Esophagus (tissue), 2 donors: Measurements from ENCODE around the gene ZFAND2B. TPM values are rescaled to one million over a fixed set of nuclear protein-coding genes. Genes with fewer than 3 reads are reported as not detected.

Experiments
- H3K27ac ChIP-seq, 2 donors: one replicate each; pipeline ENCODE4 v1.5.1; 2013; ENCODE audit warnings: low read depth in 2 of 2, mild to moderate bottlenecking in 2 of 2, inconsistent platforms in 1 of 2, low read length in 1 of 2, moderate library complexity in 1 of 2
- H3K27me3 ChIP-seq, 2 donors: one replicate each; pipeline ENCODE4 v1.6.1; 2013; ENCODE audit warnings: low read length in 2 of 2, control low read depth in 1 of 2, mild to moderate bottlenecking in 1 of 2; ENCODE audit not compliant: insufficient read depth in 2 of 2, control insufficient read depth in 1 of 2
- H3K36me3 ChIP-seq, 2 donors: one replicate each; pipeline ENCODE4 v1.6.1; 2013; ENCODE audit warnings: low read length in 1 of 2; ENCODE audit not compliant: control insufficient read depth in 2 of 2, insufficient read depth in 2 of 2
- H3K4me1 ChIP-seq, 2 donors: one replicate each; pipeline ENCODE4 v1.6.1; 2013; ENCODE audit warnings: low read length in 1 of 2; ENCODE audit not compliant: control insufficient read depth in 2 of 2, insufficient read depth in 2 of 2
- H3K4me3 ChIP-seq, 2 donors: one replicate each; pipeline ENCODE4 v1.5.1; 2013; ENCODE audit warnings: low read length in 2 of 2, mild to moderate bottlenecking in 2 of 2, low read depth in 1 of 2, moderate library complexity in 1 of 2
- H3K9me3 ChIP-seq, 2 donors: one replicate each; pipeline ENCODE4 v1.6.1; 2013; ENCODE audit warnings: mild to moderate bottlenecking in 2 of 2, low read depth in 1 of 2, low read length in 1 of 2, moderate library complexity in 1 of 2; ENCODE audit not compliant: control insufficient read depth in 2 of 2, insufficient read depth in 1 of 2
- whole genome bisulfite sequencing, 2 donors: extraction: QIAGEN DNeasy Blood & Tissue Kit; methylation state at CpG; one replicate each; pipeline ENCODE4 v1.1.7; 2013; 5-methylcytosine and 5-hydroxymethylcytosine counted together
- polyA plus RNA-seq, 2 donors: library from polyadenylated mRNA; stranded (reverse); fragments of 200-250 nt; gene quantifications; one replicate each; pipeline ENCODE4 v1.2.3, GENCODE V29; 2013
- donor health status: healthy with polysubstance abuse.
- donor health status: Bipolar disorder and iron deficiency.

ZFAND2B gene
- polyA plus RNA-seq, 2 donors, result 45.2 to 53.6 TPM

DNA sequence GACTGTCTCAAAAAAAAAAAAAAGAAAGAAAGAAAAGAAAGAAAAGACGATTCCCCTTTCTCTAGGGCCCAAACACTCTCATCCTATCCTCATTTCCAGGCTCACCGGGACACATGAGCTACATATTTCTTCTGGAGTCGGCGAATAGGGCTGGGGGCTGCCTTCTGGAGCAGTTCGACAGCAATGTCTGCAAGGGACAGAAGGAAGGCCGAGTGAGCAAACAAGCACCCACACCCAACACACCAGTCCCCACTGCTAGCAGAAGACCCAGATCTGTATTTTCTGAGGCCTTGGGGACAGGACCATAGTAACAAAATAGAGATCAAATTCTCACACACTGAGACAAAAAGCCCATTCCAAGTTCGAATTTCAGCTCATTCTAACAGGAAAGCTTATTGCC, 31.1 kb upstream of the ZFAND2B start:
- 81 to 82% methylated on average over 7 of the region's 7 CpGs for WGBS, 2 donors
- peaks cover 0 to 24% of the 10 kb centered on the region in 2 donors for H3K36me3 ChIP-seq
- H3K27me3 ChIP-seq, result no peaks in the 10 kb centered on the region
- peak overlapping the region in 1 of 2 donors; percentile 80 for H3K4me3 ChIP-seq
- peaks cover 0 to 11% of the 10 kb centered on the region in 2 donors for H3K4me1 ChIP-seq
- peak overlapping the region in 1 of 2 donors; percentile 17 for H3K27ac ChIP-seq
- no peaks in the 10 kb centered on the region for H3K9me3 ChIP-seq

DNA sequence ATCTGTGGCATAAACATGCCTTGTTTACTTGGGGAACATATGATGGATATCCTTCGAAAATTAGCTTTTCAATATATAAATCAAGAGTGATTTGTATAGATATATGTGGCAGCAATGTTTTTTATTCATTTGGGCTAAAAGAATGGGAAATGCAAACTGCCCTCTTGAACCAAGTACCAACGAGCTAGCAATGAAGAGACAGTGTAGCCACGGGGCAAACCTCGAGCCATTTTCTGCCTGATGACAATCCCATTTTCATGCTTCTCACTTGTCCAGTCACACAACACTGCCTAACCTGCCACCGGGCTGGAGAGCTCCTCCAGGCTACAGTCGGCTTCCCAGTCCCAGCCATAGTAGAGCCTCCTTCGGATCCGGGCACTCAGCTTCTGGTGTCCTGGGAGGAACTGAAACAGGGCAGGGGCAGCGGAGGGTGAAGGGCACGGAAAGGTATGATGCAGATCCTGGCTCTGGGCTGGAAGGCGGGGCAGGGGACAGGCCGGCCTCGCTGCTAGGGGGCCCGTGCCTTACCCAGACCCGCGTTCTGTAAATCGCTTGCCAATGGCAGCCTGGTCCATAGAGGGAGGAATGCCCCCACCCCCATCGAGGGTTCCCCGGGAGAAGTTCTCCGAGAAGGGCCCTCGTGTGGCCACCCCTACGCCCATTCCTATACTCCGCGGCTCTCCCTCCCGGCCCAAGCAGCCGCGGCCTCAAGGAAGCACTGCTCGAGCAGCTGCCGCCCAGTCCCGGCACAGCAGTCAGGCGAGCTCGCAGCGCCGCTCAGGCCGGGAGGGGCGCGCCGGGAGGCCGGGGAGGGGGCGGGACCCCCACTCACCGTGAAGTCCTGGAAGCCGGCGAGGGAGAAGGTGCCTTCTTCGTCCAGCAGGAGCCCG, 30.4 kb upstream of the ZFAND2B start:
- H3K4me3 ChIP-seq, result peak overlapping the region; percentile 80 to 88
- H3K27me3 ChIP-seq, result no peaks in the 10 kb centered on the region
- H3K4me1 ChIP-seq, result peaks cover 0 to 11% of the 10 kb centered on the region in 2 donors
- 2 to 3% methylated on average over 41 to 45 of the region's 45 CpGs for WGBS, 2 donors
- H3K27ac ChIP-seq, result peak overlapping the region; percentile 99
- peaks cover under 1 to 31% of the 10 kb centered on the region in 2 donors for H3K36me3 ChIP-seq
- H3K9me3 ChIP-seq, result no peaks in the 10 kb centered on the region

DNA sequence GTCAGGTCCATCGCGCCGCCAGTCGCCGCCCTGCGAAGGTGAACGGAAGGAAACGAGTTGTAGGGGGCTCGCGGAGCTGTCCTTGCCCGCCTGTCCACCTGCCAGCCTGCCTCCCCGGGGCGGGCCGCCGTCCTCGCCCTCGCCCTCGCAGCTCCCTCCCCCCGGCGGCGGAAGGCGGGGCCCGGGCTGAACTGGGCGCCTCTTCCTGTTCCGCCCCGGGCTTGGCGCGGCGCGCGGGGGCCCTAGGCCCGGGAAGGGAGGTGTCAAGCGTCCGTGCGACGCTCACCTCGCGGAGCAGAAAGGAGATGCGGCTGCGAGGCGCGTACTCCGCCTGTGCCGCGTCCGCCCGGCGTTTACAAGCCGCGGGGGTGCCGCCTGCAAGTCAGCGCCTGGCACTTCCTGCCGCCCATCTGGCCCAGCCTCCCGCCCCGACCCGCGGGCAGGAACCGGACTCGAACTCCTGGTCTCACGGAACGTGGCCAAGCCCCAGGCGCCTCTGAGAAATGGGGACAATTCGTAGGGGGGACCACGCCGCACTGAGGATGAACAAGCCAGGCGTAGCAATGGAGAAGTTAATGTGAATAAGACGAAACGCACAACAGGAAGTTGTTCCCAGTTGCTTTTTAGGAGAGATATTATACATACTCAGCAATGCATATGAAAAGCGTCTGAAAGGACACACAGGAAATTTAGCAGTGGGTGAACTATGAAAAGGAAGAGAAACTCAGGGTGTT, 29.6 kb upstream of the ZFAND2B start, which contains the start of gene CNPPD1:
Gene CNPPD1, minus strand, starts transcription at position 108 of the 734 bp plus-strand sequence. Its CDS starts 97 bp downstream, at position 11.
- peak within 1 kb of the TSS; percentile 80 to 99 for H3K4me3 ChIP-seq
- whole genome bisulfite sequencing, 2 donors, result 0% methylated on average over 42 to 69 of the region's 69 CpGs
- H3K27me3 ChIP-seq, result no peaks in the 10 kb centered on the region
- H3K4me1 ChIP-seq, result peaks cover 0 to 8% of the 10 kb centered on the region in 2 donors
- H3K9me3 ChIP-seq, result no peaks in the 10 kb centered on the region
- peaks cover 5 to 37% of the 10 kb centered on the region in 2 donors for H3K36me3 ChIP-seq
- H3K27ac ChIP-seq, result peak within 1 kb of the TSS; percentile 99

DNA sequence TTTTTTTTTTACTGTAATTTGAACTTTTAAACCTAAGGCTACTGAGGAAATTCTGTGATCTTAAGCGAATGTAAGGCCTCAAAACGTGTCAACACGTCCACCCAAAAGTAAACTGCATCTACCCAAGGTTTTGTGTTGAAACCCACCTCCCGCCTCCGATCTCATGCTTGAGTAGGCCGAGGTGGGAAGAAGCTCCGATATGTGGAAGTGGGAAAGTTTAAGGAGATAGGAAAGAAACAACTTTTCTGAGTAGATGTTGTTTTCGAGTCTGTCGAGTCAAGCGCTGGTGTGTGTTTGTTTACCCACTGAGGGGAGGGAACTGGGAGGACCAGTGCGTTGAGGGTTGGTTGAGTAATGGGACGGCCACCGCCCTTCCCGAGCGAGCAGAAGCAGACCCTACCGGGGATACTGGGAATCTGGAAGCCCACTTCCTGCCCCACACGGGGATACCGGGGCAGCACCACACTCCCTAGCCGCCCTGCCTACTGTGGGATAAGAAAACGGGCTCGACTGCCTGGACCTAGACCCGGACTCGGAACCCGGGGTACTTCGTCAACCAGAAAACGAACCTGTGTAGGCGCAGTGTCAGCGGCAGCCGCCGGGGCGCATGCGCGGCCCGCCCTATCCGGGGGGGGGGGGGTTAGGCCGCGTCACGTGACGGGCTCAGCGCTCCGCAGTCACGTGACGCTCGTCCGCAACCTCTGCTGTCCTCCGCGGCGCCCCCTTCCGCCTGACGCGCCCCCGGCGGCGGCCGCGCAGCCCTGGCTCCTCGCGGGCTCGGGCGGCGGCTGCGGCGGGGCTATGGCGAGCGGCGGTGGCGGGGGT, 28.8 kb upstream of the ZFAND2B start, which contains the start of gene RETREG2:
Gene RETREG2, plus strand, starts transcription at position 724 of the 825 bp plus-strand sequence. Its CDS starts 78 bp downstream, at position 802.
- peaks cover 0 to 8% of the 10 kb centered on the region in 2 donors for H3K4me1 ChIP-seq
- H3K27ac ChIP-seq, result peak within 1 kb of the TSS; percentile 99
- H3K4me3 ChIP-seq, result peak within 1 kb of the TSS; percentile 80 to 99
- WGBS, 2 donors, result 0% methylated on average over 53 to 67 of the region's 67 CpGs
- H3K9me3 ChIP-seq, result no peaks in the 10 kb centered on the region
- no peaks in the 10 kb centered on the region for H3K27me3 ChIP-seq
- peaks cover 5 to 39% of the 10 kb centered on the region in 2 donors for H3K36me3 ChIP-seq

DNA sequence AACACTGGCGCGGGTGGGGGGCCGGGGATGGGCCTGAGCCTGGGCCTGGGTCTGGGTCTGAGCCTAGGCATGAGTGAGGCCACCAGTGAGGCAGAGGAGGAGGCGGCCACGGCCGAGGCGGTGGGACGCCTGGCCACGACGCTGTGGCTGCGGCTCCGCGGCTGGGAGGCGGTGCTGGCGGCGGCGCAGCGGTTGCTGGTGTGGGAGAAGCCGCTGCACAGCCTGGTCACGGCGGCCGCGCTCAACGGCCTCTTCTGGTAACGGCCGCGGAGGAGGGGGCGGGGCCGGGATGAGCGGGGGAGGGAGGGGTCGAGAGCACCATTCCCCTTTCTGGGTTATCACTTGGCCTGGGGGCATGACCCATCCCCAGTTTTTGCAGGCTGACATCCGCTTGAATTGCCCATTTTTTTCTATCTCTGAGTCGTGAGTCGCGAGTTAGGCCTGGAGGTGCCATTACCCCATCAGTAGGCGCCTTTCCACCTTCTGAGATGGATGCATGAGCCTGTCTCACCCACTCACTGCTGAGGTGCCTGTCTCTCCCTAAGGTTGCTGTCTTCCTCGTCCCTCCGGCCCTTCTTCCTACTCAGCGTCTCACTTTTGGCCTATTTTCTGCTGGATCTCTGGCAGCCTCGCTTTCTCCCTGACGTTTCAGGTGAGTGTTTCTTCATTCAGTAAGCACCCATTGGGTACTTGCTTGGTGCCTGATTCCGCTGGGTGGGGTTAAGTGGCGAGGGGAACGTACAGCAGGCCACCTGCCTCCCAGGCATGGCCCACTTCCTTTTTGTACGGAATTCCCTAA, 28.0 kb upstream of the ZFAND2B start:
- H3K27ac ChIP-seq, result peak overlapping the region; percentile 99
- no peaks in the 10 kb centered on the region for H3K27me3 ChIP-seq
- peaks cover 9 to 41% of the 10 kb centered on the region in 2 donors for H3K36me3 ChIP-seq
- WGBS, 2 donors, result 2% methylated on average over 45 of the region's 45 CpGs
- peaks cover 0 to 8% of the 10 kb centered on the region in 2 donors for H3K4me1 ChIP-seq
- no peaks in the 10 kb centered on the region for H3K9me3 ChIP-seq
- peak overlapping the region; percentile 80 to 99 for H3K4me3 ChIP-seq

DNA sequence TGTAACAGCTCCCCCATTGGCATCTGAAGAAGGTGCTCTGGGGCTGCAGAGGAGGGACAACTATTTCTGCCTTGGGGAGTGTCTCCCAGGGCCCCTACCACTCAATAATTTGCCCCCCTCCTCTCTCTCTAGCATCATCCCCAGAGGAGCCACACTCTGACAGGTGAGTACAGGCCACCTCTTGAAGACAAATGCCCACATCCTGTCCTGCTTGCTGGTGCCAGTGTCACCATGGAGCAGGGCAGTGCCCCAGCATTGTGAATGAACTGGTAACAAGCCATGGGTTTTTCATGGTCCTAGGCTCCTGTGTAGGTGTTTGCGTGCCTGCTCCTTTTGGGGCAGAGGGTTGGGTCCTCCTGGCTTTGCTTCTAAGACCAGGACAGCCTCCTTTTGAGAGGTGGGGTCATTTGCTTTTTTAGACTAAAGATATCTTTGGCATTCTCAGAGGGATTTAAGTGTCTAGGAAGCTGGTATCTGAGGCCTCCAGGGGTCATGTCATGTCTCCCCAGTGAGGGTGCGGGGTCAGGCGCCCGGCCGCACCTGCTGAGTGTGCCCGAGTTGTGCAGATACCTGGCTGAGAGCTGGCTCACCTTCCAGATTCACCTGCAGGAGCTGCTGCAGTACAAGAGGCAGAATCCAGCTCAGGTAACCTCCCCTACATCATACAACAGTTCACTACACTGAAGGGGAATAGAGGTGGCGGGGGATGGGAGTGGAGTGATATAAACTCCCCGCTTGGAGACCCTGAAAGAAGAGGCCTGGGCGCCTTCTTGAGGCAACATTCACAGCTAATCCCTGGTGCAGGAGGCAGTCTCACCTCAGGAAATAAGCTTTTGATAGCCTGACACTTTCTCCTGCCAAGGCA, 26.7 kb upstream of the ZFAND2B start:
- Histone ChIP-seq H3K36me3 (peaks cover 9 to 38% of the 10 kb centered on the region in 2 donors), H3K27ac (peak overlapping the region in 1 of 2 donors; percentile 3), H3K4me3 (no peak overlapping the region), H3K9me3 (no peaks in the 10 kb centered on the region), H3K27me3 (no peaks in the 10 kb centered on the region), H3K4me1 (peaks cover 0 to 8% of the 10 kb centered on the region in 2 donors)
- WGBS, 2 donors, result 94% methylated on average over 9 of the region's 9 CpGs

DNA sequence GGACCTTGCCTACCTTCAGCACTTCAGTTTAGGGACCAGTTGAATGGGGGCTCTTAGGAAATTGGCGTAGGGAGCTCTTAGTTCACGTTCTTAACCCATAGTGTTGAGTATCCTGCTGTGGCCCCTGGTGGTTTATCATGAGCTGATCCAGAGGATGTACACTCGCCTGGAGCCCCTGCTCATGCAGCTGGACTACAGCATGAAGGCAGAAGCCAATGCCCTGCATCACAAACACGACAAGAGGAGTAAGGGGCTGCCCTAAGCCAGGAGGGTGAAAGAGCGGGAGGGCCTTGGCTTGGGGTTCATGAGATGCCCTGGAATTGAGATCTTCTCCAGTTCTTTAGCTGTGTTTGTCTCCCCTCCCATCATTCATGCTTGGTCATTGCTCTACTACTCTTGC, 25.6 kb upstream of the ZFAND2B start:
- Histone ChIP-seq H3K4me3 (no peak overlapping the region), H3K36me3 (peaks cover 9 to 34% of the 10 kb centered on the region in 2 donors), H3K27me3 (no peaks in the 10 kb centered on the region), H3K27ac (no peak overlapping the region), H3K4me1 (peaks cover 0 to 5% of the 10 kb centered on the region in 2 donors), H3K9me3 (no peaks in the 10 kb centered on the region)
- WGBS, 2 donors, result 87 to 91% methylated on average over 5 of the region's 5 CpGs

DNA sequence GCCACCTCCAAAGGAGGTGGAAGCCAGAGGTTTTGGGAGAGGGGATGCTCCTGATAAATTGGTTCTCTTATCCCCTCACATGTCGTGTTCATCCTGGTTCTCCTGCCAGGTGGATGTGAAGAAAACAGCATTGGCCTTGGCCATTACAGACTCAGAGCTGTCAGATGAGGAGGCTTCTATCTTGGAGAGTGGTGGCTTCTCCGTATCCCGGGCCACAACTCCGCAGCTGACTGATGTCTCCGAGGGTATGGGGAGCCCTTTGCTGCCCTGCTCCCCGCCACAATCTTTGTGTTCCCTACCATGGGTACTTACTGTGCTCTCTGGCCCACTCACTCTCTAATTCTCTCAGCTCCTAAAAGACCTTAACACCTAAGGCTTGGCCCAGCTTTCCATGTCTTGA, 25.1 kb upstream of the ZFAND2B start:
- H3K27me3 ChIP-seq, result no peaks in the 10 kb centered on the region
- WGBS, 2 donors, result 93% methylated on average over 6 of the region's 6 CpGs
- H3K4me1 ChIP-seq, result peaks cover 0 to 5% of the 10 kb centered on the region in 2 donors
- no peaks in the 10 kb centered on the region for H3K9me3 ChIP-seq
- no peak overlapping the region for H3K4me3 ChIP-seq
- H3K27ac ChIP-seq, result no peak overlapping the region
- peaks cover 9 to 34% of the 10 kb centered on the region in 2 donors for H3K36me3 ChIP-seq
